Measurements from ENCODE around the gene PTPRT.

- no peak for TF ChIP-seq TCF7L2 (IDR thresholded peaks at IDR 0.05; ENCODE audit: low read depth, low read length)
- no peak for TF ChIP-seq ZBTB37 (CRISPR knock-in tag; IDR thresholded peaks at IDR 0.05)
- TF ChIP-seq MLLT10 (CRISPR knock-in tag; IDR thresholded peaks at IDR 0.05) = no peak
- no peak for TF ChIP-seq SMC3 (IDR thresholded peaks at IDR 0.05; ENCODE audit: low read length)
- TF ChIP-seq, protein P1, sequence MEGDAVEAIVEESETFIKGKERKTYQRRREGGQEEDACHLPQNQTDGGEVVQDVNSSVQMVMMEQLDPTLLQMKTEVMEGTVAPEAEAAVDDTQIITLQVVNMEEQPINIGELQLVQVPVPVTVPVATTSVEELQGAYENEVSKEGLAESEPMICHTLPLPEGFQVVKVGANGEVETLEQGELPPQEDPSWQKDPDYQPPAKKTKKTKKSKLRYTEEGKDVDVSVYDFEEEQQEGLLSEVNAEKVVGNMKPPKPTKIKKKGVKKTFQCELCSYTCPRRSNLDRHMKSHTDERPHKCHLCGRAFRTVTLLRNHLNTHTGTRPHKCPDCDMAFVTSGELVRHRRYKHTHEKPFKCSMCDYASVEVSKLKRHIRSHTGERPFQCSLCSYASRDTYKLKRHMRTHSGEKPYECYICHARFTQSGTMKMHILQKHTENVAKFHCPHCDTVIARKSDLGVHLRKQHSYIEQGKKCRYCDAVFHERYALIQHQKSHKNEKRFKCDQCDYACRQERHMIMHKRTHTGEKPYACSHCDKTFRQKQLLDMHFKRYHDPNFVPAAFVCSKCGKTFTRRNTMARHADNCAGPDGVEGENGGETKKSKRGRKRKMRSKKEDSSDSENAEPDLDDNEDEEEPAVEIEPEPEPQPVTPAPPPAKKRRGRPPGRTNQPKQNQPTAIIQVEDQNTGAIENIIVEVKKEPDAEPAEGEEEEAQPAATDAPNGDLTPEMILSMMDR (CRISPR knock-in tag; IDR thresholded peaks at IDR 0.05) = no peak
- TF ChIP-seq MAFG (CRISPR knock-in tag; IDR thresholded peaks at IDR 0.05) = no peak
- no peak for TF ChIP-seq TARDBP (CRISPR knock-in tag; IDR thresholded peaks at IDR 0.05)
- TF ChIP-seq ZNF512 (CRISPR knock-in tag; IDR thresholded peaks at IDR 0.05) = no peak
- no peak for TF ChIP-seq NFKB2 (CRISPR knock-in tag; IDR thresholded peaks at IDR 0.05; ENCODE audit: borderline replicate concordance)
- no peak for TF ChIP-seq RAD21 (CRISPR knock-in tag; IDR thresholded peaks at IDR 0.05)
- TF ChIP-seq DPF2 (CRISPR knock-in tag; IDR thresholded peaks at IDR 0.05; ENCODE audit: borderline replicate concordance, low read depth) = no peak
These were observed 577.5 kb downstream of the PTPRT start for GRCh38 chr20:42611889-42612837.
